Naive thymus-derived CD8-positive, alpha-beta T cell (primary cell): ENCODE results near the gene TRAF3IP1. TPM values are rescaled to one million over a fixed set of nuclear protein-coding genes. Genes with fewer than 3 reads are reported as not detected.

Experiments used
- ATAC-seq, 2 donors: fragments of 150-1000 bp; cut with Tn5 transposase in 1 of 2; sonication (Bioruptor Pico), chemical (Tn5 transposase) in 1 of 2; 1 replicate in 1 of 2; 2 replicates in 1 of 2; pipeline ENCODE4 v1.10.0; 2021; ENCODE audit warnings: mild to moderate bottlenecking in 2 of 2, moderate library complexity in 2 of 2
- POLR2A ChIA-PET: fragments of 350-600 bp; sonication (Branson Sonifier 250); formaldehyde crosslinking; loops from one replicate; lab custom pipeline; 2021; ENCODE audit warnings: antibody characterized with exemption; lab: Charles Lee
- DNase-seq, 10 donors: peaks; one replicate each; pipeline versions ENCODE4 v3.0.0 to v3.0.0-alpha.2; 2020 to 2022
- H3K27ac Mint-ChIP-seq, 10 donors: one replicate each; pipeline ENCODE4 v1.8.0; 2020 to 2022; ENCODE audit warnings: mild to moderate bottlenecking in 10 of 10, mixed read lengths in 10 of 10, moderate library complexity in 4 of 10, inconsistent platforms in 1 of 10
- H3K27me3 Mint-ChIP-seq, 5 donors: one replicate each; pipeline ENCODE4 v1.8.0; 2021 to 2022; ENCODE audit warnings: mixed read lengths in 5 of 5
- H3K36me3 Mint-ChIP-seq, 3 donors: one replicate each; pipeline ENCODE4 v1.8.0; 2020 to 2022; ENCODE audit warnings: mixed read lengths in 3 of 3, mild to moderate bottlenecking in 2 of 3, inconsistent platforms in 1 of 3
- H3K4me1 Mint-ChIP-seq, 4 donors: one replicate each; pipeline ENCODE4 v1.8.0; 2021 to 2022; ENCODE audit warnings: mixed read lengths in 4 of 4
- H3K4me3 Mint-ChIP-seq, 10 donors: one replicate each; pipeline ENCODE4 v1.8.0; 2020 to 2022; ENCODE audit warnings: mild to moderate bottlenecking in 10 of 10, mixed read lengths in 10 of 10, moderate library complexity in 6 of 10, inconsistent platforms in 1 of 10
- H3K9me3 Mint-ChIP-seq, 9 donors: one replicate each; pipeline ENCODE4 v1.8.0; 2020 to 2022; ENCODE audit warnings: mixed read lengths in 9 of 9, mild to moderate bottlenecking in 3 of 9, inconsistent platforms in 1 of 9, moderate library complexity in 1 of 9
- polyA plus RNA-seq, 3 donors: library from polyadenylated mRNA; unstranded; fragments of 300-500 nt; fragmentation: Illumina TruSeq; gene quantifications; one replicate each; pipeline ENCODE4 v1.2.3, GENCODE V29; 2021
- total RNA-seq, 8 experiments: library from RNA in 2 of 8; stranded (reverse) in 2 of 8; gene quantifications; one replicate each; pipeline ENCODE4 v1.2.3 and lab custom pipeline; 2021 to 2026

The TRAF3IP1 gene
- total and polyA plus RNA-seq, 5 experiments from 2014 or later: 4.8 to 9.8 (median 6.7) TPM

- POLR2A ChIA-PET: no interaction called here
- Mint-ChIP-seq H3K4me3 (no peak overlapping the region), H3K4me1 (peaks cover 5 to 19% (median 12%) of the 10 kb centered on the region in 4 donors), H3K36me3 (peaks cover 0 to 39% (median 0%) of the 10 kb centered on the region in 3 donors), H3K9me3 (no peaks in the 10 kb centered on the region), H3K27ac (peak overlapping the region in 2 of 10 donors; percentile 27 to 65), H3K27me3 (no peaks in the 10 kb centered on the region)
- peak in 1 of 2 donors; percentile 8 for ATAC-seq
- no peak for DNase-seq
Observed at GRCh38 chr2:238339814-238340213, 19.5 kb downstream of the TRAF3IP1 start.

DNA sequence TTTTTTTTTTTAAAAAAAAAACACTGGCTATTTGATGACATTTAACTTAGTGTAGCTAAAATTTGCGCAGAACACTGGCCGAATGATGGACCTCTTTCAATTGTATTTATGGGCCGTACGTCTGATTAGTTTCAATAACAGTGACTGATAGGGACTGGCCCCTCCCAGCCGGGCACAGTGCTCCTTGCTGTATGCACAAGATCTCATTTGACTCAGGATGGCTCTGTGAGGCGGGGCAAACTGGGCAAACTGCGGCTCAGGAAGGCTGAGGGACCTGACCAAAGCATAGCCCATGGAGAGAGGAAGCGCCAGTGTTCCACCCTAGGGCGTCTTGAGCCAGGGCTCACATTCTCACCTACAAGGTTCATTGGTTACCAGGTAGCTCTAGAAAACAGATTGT, 21.2 kb downstream of the TRAF3IP1 start:
- H3K4me3 Mint-ChIP-seq: no peak overlapping the region
- POLR2A ChIA-PET: no interaction called here
- peaks cover 5 to 17% (median 12%) of the 10 kb centered on the region in 4 donors for H3K4me1 Mint-ChIP-seq
- no peaks in the 10 kb centered on the region for H3K9me3 Mint-ChIP-seq
- ATAC-seq: no peak
- H3K36me3 Mint-ChIP-seq: peaks cover 0 to 34% (median 5%) of the 10 kb centered on the region in 3 donors
- DNase-seq: no peak
- H3K27me3 Mint-ChIP-seq: no peaks in the 10 kb centered on the region
- peak overlapping the region in 1 of 10 donors; percentile 61 for H3K27ac Mint-ChIP-seq

GRCh38 chr2:238344035-238344434, 23.7 kb downstream of the TRAF3IP1 start:
- Mint-ChIP-seq H3K27ac (peak overlapping the region in 1 of 10 donors; percentile 43), H3K27me3 (no peaks in the 10 kb centered on the region), H3K9me3 (no peaks in the 10 kb centered on the region), H3K4me3 (no peak overlapping the region), H3K36me3 (peaks cover 5 to 28% (median 12%) of the 10 kb centered on the region in 3 donors), H3K4me1 (peaks cover 0 to 7% (median 4%) of the 10 kb centered on the region in 4 donors)
- POLR2A ChIA-PET: interaction anchor here (1.1 kb wide), 1 partner anchor 432 kb away, joined by 3 read pairs; no protein-coding TSS in a partner anchor
- ATAC-seq (no peak), DNase-seq (no peak)

- ATAC-seq (no peak), DNase-seq (no peak)
- Mint-ChIP-seq H3K27ac (no peak overlapping the region), H3K4me3 (no peak overlapping the region), H3K27me3 (no peaks in the 10 kb centered on the region), H3K9me3 (no peaks in the 10 kb centered on the region), H3K4me1 (peaks cover 0 to 3% (median 2%) of the 10 kb centered on the region in 4 donors), H3K36me3 (peaks cover 10 to 26% (median 16%) of the 10 kb centered on the region in 3 donors)
- POLR2A ChIA-PET: interaction anchor here (1.1 kb wide), 1 partner anchor 431 kb away, joined by 3 read pairs; no protein-coding TSS in a partner anchor
Observed at GRCh38 chr2:238344517-238344916, 24.2 kb downstream of the TRAF3IP1 start.

DNA sequence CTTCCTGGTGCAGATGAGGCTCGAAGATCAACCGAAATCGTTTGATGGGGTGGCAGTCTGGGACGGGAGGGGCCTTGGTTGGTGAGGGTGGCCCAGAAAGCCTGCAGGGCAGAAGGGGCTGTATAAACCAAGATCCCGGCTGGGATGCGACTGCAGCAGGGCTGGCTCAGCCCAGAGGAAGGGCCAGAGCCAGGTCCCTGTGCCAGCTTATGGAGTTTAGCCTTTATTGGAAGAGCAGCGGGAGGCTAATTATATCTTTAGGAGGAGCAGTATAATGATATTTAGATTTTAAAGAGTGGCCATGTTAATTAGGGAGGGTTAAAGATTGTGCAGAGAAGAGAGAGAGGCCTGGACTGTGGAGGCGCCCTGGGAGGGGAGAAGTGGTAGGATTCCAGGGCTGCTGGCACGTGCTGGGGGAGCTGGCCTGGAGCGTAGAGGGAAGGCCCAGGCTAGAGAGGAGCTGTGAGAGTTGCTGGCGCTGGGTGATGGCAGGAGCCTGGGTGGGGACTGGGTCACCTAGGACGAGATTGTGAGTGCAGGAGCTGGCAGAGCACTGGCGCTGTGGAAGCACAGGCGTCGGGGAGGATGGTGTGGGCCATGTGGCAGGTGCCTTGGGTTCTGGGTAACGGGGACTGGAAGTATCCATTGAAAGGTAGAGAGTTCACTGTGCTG, 25.1 kb downstream of the TRAF3IP1 start:
- peak overlapping the region in 2 of 10 donors; percentile 33 to 67 for H3K27ac Mint-ChIP-seq
- H3K9me3 Mint-ChIP-seq: no peaks in the 10 kb centered on the region
- DNase-seq (no peak), ATAC-seq (no peak)
- H3K4me3 Mint-ChIP-seq: no peak overlapping the region
- H3K27me3 Mint-ChIP-seq: no peaks in the 10 kb centered on the region
- no peaks in the 10 kb centered on the region for H3K4me1 Mint-ChIP-seq
- POLR2A ChIA-PET: no interaction called here
- H3K36me3 Mint-ChIP-seq: peaks cover 10 to 26% (median 17%) of the 10 kb centered on the region in 3 donors

GRCh38 chr2:238346544-238346943, 26.2 kb downstream of the TRAF3IP1 start:
- Mint-ChIP-seq H3K9me3 (no peaks in the 10 kb centered on the region), H3K27me3 (no peaks in the 10 kb centered on the region), H3K4me1 (no peaks in the 10 kb centered on the region), H3K36me3 (peaks cover 10 to 26% (median 17%) of the 10 kb centered on the region in 3 donors), H3K27ac (peak overlapping the region in 1 of 10 donors; percentile 65), H3K4me3 (no peak overlapping the region)
- no peak for DNase-seq
- POLR2A ChIA-PET: no interaction called here
- no peak for ATAC-seq

DNA sequence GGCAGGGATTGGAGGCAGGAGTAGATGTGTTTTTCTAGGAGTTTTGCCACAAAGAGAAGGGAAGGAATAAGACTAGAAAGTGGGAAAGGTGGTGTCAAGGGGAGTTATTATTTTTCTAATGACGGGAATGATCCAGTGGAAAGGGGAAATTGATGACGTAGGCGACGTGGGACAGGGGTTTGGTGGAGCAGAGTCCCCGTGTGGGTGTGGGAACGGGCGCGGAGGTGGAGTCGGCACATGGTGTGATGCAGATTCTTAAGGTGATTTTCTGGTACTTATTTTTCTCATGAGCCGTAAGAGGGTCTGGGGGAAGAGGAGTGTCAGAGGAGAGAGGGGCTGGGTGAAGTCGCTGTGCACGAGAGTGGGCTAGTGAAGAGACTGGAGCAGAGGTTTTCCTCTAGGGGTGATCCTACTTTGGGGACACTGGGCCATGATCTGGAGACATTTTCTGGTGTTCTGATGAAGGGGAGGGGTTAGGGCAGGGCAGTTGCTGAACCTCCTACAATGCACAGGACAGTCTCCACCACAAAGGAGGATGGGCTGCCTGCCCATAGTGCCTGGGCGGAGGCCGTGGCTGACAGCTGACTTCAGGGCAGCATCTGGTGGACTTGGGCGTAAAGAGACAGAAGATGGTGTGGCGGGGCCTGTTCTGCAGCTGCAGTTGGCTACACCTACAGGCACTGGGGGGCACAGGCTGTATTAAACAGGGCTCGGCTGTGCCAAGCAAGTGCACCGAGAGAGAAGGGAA, 30.0 kb downstream of the TRAF3IP1 start:
- Mint-ChIP-seq H3K27me3 (no peaks in the 10 kb centered on the region), H3K4me1 (no peaks in the 10 kb centered on the region), H3K4me3 (no peak overlapping the region), H3K27ac (no peak overlapping the region), H3K9me3 (no peaks in the 10 kb centered on the region), H3K36me3 (peaks cover 10 to 31% (median 19%) of the 10 kb centered on the region in 3 donors)
- POLR2A ChIA-PET: no interaction called here
- ATAC-seq (no peak), DNase-seq (no peak)

- DNase-seq (no peak), ATAC-seq (no peak)
- Mint-ChIP-seq H3K27ac (no peak overlapping the region), H3K4me1 (no peaks in the 10 kb centered on the region), H3K4me3 (no peak overlapping the region), H3K9me3 (no peaks in the 10 kb centered on the region), H3K36me3 (peaks cover 10 to 32% (median 16%) of the 10 kb centered on the region in 3 donors), H3K27me3 (no peaks in the 10 kb centered on the region)
- POLR2A ChIA-PET: no interaction called here
Observed at GRCh38 chr2:238351315-238351714, 31.0 kb downstream of the TRAF3IP1 start.

GRCh38 chr2:238352361-238352760, 32.0 kb downstream of the TRAF3IP1 start:
- no peak overlapping the region for H3K4me3 Mint-ChIP-seq

GRCh38 chr2:238358769-238359168, 38.5 kb downstream of the TRAF3IP1 start:
- peaks cover 0 to 1% (median 0%) of the 10 kb centered on the region in 4 donors for H3K4me1 Mint-ChIP-seq
- peaks cover 12 to 67% (median 31%) of the 10 kb centered on the region in 3 donors for H3K36me3 Mint-ChIP-seq
- DNase-seq: no peak
- ATAC-seq: no peak
- H3K27me3 Mint-ChIP-seq: no peaks in the 10 kb centered on the region
- H3K9me3 Mint-ChIP-seq: no peaks in the 10 kb centered on the region
- no peak overlapping the region for H3K4me3 Mint-ChIP-seq
- H3K27ac Mint-ChIP-seq: peak overlapping the region in 1 of 10 donors; percentile 5
- POLR2A ChIA-PET: no interaction called here

More at GRCh38 chr2:238352361-238352760, 32.0 kb downstream of the TRAF3IP1 start:
- Mint-ChIP-seq H3K27me3 (no peaks in the 10 kb centered on the region), H3K27ac (no peak overlapping the region), H3K36me3 (peaks cover 10 to 34% (median 13%) of the 10 kb centered on the region in 3 donors), H3K4me1 (peaks cover 0 to 1% (median 0%) of the 10 kb centered on the region in 4 donors), H3K9me3 (no peaks in the 10 kb centered on the region)
- no peak for ATAC-seq
- DNase-seq: no peak
- POLR2A ChIA-PET: no interaction called here

GRCh38 chr2:238359403-238359802, 39.1 kb downstream of the TRAF3IP1 start:
- no peaks in the 10 kb centered on the region for H3K27me3 Mint-ChIP-seq
- no peaks in the 10 kb centered on the region for H3K9me3 Mint-ChIP-seq
- DNase-seq: no peak
- peaks cover 0 to 1% (median 0%) of the 10 kb centered on the region in 4 donors for H3K4me1 Mint-ChIP-seq
- peak overlapping the region in 1 of 10 donors; percentile 17 for H3K27ac Mint-ChIP-seq
- no peak for ATAC-seq
- H3K4me3 Mint-ChIP-seq: no peak overlapping the region
- peaks cover 12 to 64% (median 31%) of the 10 kb centered on the region in 3 donors for H3K36me3 Mint-ChIP-seq
- POLR2A ChIA-PET: no interaction called here

DNA sequence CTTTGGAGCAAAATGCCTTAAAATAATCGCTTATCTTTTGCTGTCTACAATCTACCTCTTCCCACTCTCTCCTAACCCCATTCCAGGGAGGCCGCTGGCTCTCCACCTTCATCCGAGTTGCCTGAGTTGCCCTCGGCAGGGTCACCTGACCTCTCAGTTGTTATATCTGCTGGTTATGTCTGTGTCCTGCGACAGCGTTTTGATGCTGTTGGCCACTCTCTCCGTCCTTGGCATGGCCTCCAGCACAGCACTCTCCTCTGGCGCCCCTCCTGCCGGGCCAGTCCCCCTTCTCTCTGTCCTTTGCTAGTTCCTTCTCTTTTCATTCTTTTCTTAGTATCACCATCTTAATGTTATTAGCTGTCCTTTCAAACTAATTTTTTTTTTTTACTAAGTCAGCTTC, 41.6 kb downstream of the TRAF3IP1 start:
- Mint-ChIP-seq H3K27ac (peak overlapping the region in 4 of 10 donors; percentile 8 to 82 (median 10)), H3K4me3 (no peak overlapping the region), H3K4me1 (peaks cover 0 to 1% (median 0%) of the 10 kb centered on the region in 4 donors), H3K27me3 (no peaks in the 10 kb centered on the region), H3K36me3 (peaks cover 12 to 50% (median 30%) of the 10 kb centered on the region in 3 donors), H3K9me3 (no peaks in the 10 kb centered on the region)
- ATAC-seq (no peak), DNase-seq (no peak)
- POLR2A ChIA-PET: no interaction called here

- POLR2A ChIA-PET: no interaction called here
- H3K27ac Mint-ChIP-seq: peak overlapping the region in 2 of 10 donors; percentile 8 to 10
- ATAC-seq: no peak
Observed at GRCh38 chr2:238362626-238363025, 42.3 kb downstream of the TRAF3IP1 start.

More at GRCh38 chr2:238362626-238363025, 42.3 kb downstream of the TRAF3IP1 start:
- Mint-ChIP-seq H3K9me3 (no peaks in the 10 kb centered on the region), H3K4me1 (no peaks in the 10 kb centered on the region), H3K4me3 (no peak overlapping the region), H3K36me3 (peaks cover 12 to 44% (median 26%) of the 10 kb centered on the region in 3 donors), H3K27me3 (no peaks in the 10 kb centered on the region)
- no peak for DNase-seq
